ENCODE data around the gene HUS1.

DNA sequence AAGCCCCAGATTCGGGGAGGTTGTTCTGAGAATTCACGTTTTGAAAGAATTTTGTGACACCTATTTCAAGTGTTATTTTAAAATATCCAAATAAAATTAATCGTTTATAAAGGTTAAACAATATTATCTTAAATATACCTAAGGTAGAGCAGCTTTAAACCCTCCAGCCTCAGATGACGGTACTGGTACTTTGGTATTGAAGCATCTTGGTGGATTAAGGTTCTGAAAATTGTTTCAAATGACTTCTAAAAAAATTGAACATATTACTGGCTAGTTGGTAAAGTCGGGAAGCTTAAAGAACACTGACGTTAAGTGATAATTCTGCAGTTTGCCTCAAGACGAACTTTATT is 392 bp upstream of the HUS1 start:
- TF ChIP-seq, protein P1, sequence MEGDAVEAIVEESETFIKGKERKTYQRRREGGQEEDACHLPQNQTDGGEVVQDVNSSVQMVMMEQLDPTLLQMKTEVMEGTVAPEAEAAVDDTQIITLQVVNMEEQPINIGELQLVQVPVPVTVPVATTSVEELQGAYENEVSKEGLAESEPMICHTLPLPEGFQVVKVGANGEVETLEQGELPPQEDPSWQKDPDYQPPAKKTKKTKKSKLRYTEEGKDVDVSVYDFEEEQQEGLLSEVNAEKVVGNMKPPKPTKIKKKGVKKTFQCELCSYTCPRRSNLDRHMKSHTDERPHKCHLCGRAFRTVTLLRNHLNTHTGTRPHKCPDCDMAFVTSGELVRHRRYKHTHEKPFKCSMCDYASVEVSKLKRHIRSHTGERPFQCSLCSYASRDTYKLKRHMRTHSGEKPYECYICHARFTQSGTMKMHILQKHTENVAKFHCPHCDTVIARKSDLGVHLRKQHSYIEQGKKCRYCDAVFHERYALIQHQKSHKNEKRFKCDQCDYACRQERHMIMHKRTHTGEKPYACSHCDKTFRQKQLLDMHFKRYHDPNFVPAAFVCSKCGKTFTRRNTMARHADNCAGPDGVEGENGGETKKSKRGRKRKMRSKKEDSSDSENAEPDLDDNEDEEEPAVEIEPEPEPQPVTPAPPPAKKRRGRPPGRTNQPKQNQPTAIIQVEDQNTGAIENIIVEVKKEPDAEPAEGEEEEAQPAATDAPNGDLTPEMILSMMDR (conservative IDR thresholded peaks at IDR 0.05; ENCODE audit: low read depth, low read length) = no peak
- TF ChIP-seq POLR2A (IDR thresholded peaks at IDR 0.05; ENCODE audit: low read depth, low read length) = no peak
- no peak for TF ChIP-seq RAD21 (IDR thresholded peaks at IDR 0.05; ENCODE audit: low read length)
- no peak for TF ChIP-seq MAFK (IDR thresholded peaks at IDR 0.05; ENCODE audit: low read depth, low read length)
- TF ChIP-seq, protein P2, sequence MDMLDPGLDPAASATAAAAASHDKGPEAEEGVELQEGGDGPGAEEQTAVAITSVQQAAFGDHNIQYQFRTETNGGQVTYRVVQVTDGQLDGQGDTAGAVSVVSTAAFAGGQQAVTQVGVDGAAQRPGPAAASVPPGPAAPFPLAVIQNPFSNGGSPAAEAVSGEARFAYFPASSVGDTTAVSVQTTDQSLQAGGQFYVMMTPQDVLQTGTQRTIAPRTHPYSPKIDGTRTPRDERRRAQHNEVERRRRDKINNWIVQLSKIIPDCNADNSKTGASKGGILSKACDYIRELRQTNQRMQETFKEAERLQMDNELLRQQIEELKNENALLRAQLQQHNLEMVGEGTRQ (IDR thresholded peaks at IDR 0.05; ENCODE audit: low read depth, low read length) = no peak
